Endothelial cell of umbilical vein (primary cell): Measurements from ENCODE around the gene C2CD4D. TPM values are rescaled to one million over a fixed set of nuclear protein-coding genes. Genes with fewer than 3 reads are reported as not detected.

Experiments used
- BruUV-seq: library from RNA; stranded (reverse); fragments of 400-500 nt; replicated peaks from 2 replicates; lab custom pipeline; 2021; lab: Mats Ljungman, UMichigan
- CTCF ChIA-PET: fragments of 300-600, 350-600 bp; sonication (Branson Sonifier 250); formaldehyde crosslinking; loops from one replicate; lab custom pipeline; 2021; ENCODE audit warnings: antibody characterized with exemption, inconsistent platforms; lab: Charles Lee
- POLR2A ChIA-PET: fragments of 300-600, 350-600 bp; sonication (Branson Sonifier 250); formaldehyde crosslinking; loops from one replicate; lab custom pipeline; 2021; ENCODE audit warnings: antibody characterized with exemption, inconsistent platforms; lab: Charles Lee
- DNase-seq: peaks from one replicate; pipeline ENCODE4 v3.0.0-alpha.2; 2011; ENCODE audit warnings: low read depth, low spot score
- FAIRE-seq: peaks from 2 replicates; lab custom pipeline; 2011; peaks lifted over from hg19 to GRCh38; lab: Jason Lieb, UNC
- H2AFZ ChIP-seq: 2 replicates; pipeline ENCODE4 v1.6.0; 2012; ENCODE audit warnings: low read depth, low read length, control low read depth, inconsistent platforms
- H3K27ac ChIP-seq: 2 replicates; pipeline ENCODE4 v1.5.1; 2011; ENCODE audit warnings: low read depth, mild to moderate bottlenecking, control low read depth, low read length, moderate library complexity; ENCODE audit not compliant: insufficient read depth
- H3K27me3 ChIP-seq, 2 experiments: 2 replicates each; pipeline versions ENCODE4 v1.6.0 to v1.6.1; 2011; ENCODE audit warnings: low read length in 2 of 2, mixed read lengths in 1 of 2; ENCODE audit not compliant: control insufficient read depth in 2 of 2, insufficient read depth in 2 of 2
- H3K36me3 ChIP-seq, 2 experiments: 2 replicates in 1 of 2; 3 replicates in 1 of 2; pipeline ENCODE4 v1.5.1; 2011; ENCODE audit warnings: low read length in 2 of 2, mild to moderate bottlenecking in 1 of 2, moderate library complexity in 1 of 2; ENCODE audit not compliant: control insufficient read depth in 2 of 2, insufficient read depth in 2 of 2; ENCODE audit errors: extremely low read depth in 1 of 2
- H3K4me1 ChIP-seq: 3 replicates; pipeline ENCODE4 v1.5.1; 2011; ENCODE audit warnings: mild to moderate bottlenecking, low read length; ENCODE audit not compliant: control insufficient read depth, insufficient read depth; ENCODE audit errors: extremely low read depth
- H3K4me2 ChIP-seq: 2 replicates; pipeline ENCODE4 v1.6.1; 2011; ENCODE audit warnings: low read length, control low read depth, mixed read lengths; ENCODE audit not compliant: insufficient read depth
- H3K4me3 ChIP-seq, 3 experiments: fragments of 200-600 bp in 1 of 3; sonication (generic), shearing (Covaris generic) in 1 of 3; replicated peaks in 1 of 3; 2 replicates each; pipeline ENCODE4 v1.5.1; 2011 to 2016; ENCODE audit warnings: control low read depth in 3 of 3, low read length in 3 of 3, mild to moderate bottlenecking in 2 of 3, inconsistent platforms in 1 of 3, low read depth in 1 of 3, moderate library complexity in 1 of 3; ENCODE audit not compliant: insufficient read depth in 1 of 3
- H3K79me2 ChIP-seq: 2 replicates; pipeline ENCODE4 v1.6.0; 2012; ENCODE audit warnings: low read length, inconsistent platforms; ENCODE audit not compliant: control insufficient read depth, insufficient read depth
- H3K9ac ChIP-seq: replicated peaks from 2 replicates; pipeline ENCODE3; 2011; ENCODE audit warnings: low read length, control low read depth; ENCODE audit not compliant: insufficient read depth; ENCODE audit errors: extremely low read depth
- H3K9me1 ChIP-seq: replicated peaks from 3 replicates; pipeline ENCODE4 v1.6.0; 2011; ENCODE audit warnings: mild to moderate bottlenecking, low read length; ENCODE audit not compliant: control insufficient read depth, insufficient read depth; ENCODE audit errors: extremely low read depth
- H3K9me3 ChIP-seq: replicated peaks from 2 replicates; pipeline ENCODE4 v1.5.1; 2012; ENCODE audit warnings: low read length, inconsistent platforms; ENCODE audit not compliant: control insufficient read depth, insufficient read depth
- H4K20me1 ChIP-seq: replicated peaks from 2 replicates; pipeline ENCODE3; 2011; ENCODE audit warnings: mild to moderate bottlenecking, low read length; ENCODE audit not compliant: control insufficient read depth, insufficient read depth; ENCODE audit errors: extremely low read depth
- CTCF ChIP-seq, 2 donors: IDR thresholded peaks; 1 replicate in 1 of 2; 2 replicates in 1 of 2; pipeline ENCODE4 v1.5.1; 2011; ENCODE audit warnings: low read length in 2 of 2, mild to moderate bottlenecking in 2 of 2, moderate library complexity in 2 of 2, control low read depth in 1 of 2, inconsistent platforms in 1 of 2, low read depth in 1 of 2; ENCODE audit not compliant: insufficient read depth in 1 of 2; ENCODE audit errors: extremely low read depth in 1 of 2
- EZH2 ChIP-seq: IDR thresholded peaks from 2 replicates; pipeline ENCODE4 v1.6.1; 2012; ENCODE audit warnings: borderline replicate concordance, low read depth, mild to moderate bottlenecking, moderate library complexity, low read length, inconsistent platforms; ENCODE audit not compliant: severe bottlenecking
- FOS ChIP-seq: IDR thresholded peaks from 2 replicates; pipeline ENCODE4 v1.6.1; 2011; ENCODE audit warnings: mild to moderate bottlenecking, low read length, moderate library complexity, borderline replicate concordance; ENCODE audit not compliant: insufficient read depth
- GATA2 ChIP-seq: IDR thresholded peaks from 2 replicates; pipeline ENCODE4 v1.7.0; 2011; ENCODE audit warnings: low read depth, mild to moderate bottlenecking, moderate library complexity, mixed read lengths, low read length; ENCODE audit not compliant: insufficient read length, insufficient read depth
- JUN ChIP-seq: IDR thresholded peaks from 2 replicates; pipeline ENCODE4 v1.6.1; 2011; ENCODE audit warnings: borderline replicate concordance, low read depth; ENCODE audit not compliant: insufficient read length, insufficient read depth
- MAX ChIP-seq: IDR thresholded peaks from 2 replicates; pipeline ENCODE4 v1.6.1; 2011; ENCODE audit not compliant: insufficient read depth, insufficient read length
- MYC ChIP-seq: IDR thresholded peaks from one replicate; pipeline ENCODE4 v1.6.1; 2011; ENCODE audit warnings: mild to moderate bottlenecking, low read depth, low read length
- POLR2A ChIP-seq: IDR thresholded peaks from 2 replicates; pipeline ENCODE4 v1.6.1; 2012; ENCODE audit warnings: low read depth, mild to moderate bottlenecking, control low read depth, low read length
- POLR2AphosphoS5 ChIP-seq: IDR thresholded peaks from 2 replicates; pipeline ENCODE4 v1.6.1; 2012; ENCODE audit warnings: low read depth, mild to moderate bottlenecking, control low read depth, low read length, moderate library complexity; ENCODE audit not compliant: insufficient read depth
- dilution Hi-C: fragments of 300-500 bp; cut with MboI; formaldehyde crosslinking; loops from one replicate; pipeline ENCODE4 v1.15.0; 2019; ENCODE audit warnings: low sequenced_read_pairs; ENCODE audit not compliant: extremely low pct_ligation_motif_present
- intact Hi-C: fragments of 100-400 bp; cut with micrococcal nuclease; formaldehyde crosslinking; loops from one replicate; pipeline ENCODE4 v1.10.0; 2022
- polyA plus RNA-seq, 4 experiments: library from polyadenylated mRNA; depleted of rRNA in 3 of 4; stranded (reverse) in 3 of 4; unstranded in 1 of 4; fragments of >200 nt; gene quantifications; 2 replicates each; pipeline versions ENCODE4 v1.2.1 to v1.2.3, GENCODE V29; 2011 to 2012; ENCODE audit warnings: missing spikeins in 1 of 4
- total RNA-seq: library from RNA; stranded (reverse); gene quantifications from 2 replicates; pipeline ENCODE4 v1.2.3, GENCODE V29; 2021

The C2CD4D gene
- total and polyA plus RNA-seq, 2 donors (not counting 3 experiments of a cell fraction or from before 2014, with no cell fraction given): not detected

- Histone ChIP-seq H3K4me1 (peaks cover 12% of the 10 kb centered on the region), H3K27ac (no peak overlapping the region), H3K4me2 (peak overlapping the region; percentile 50), H3K9me1 (no peaks in the 10 kb centered on the region), H3K4me3 (peak overlapping the region in 1 of 3 experiments; percentile 2), H3K27me3 (peaks cover 7 to 9% of the 10 kb centered on the region in 2 experiments), H3K79me2 (no peaks in the 10 kb centered on the region), H3K9me3 (no peaks in the 10 kb centered on the region), H3K9ac (no peak overlapping the region), H4K20me1 (no peaks in the 10 kb centered on the region), H2AFZ (peak overlapping the region; percentile 78), H3K36me3 (no peaks in the 10 kb centered on the region)
- BruUV-seq: no TSS peak
- intact Hi-C loops (loop anchor here (5.0 kb wide), 2 partner anchors 492 to 537 kb away; partner anchors contain the start of gene RFX5), dilution Hi-C loops (no loop called here)
- POLR2A ChIA-PET: no interaction called here
- FAIRE-seq: no peak
- CTCF ChIA-PET: no interaction called here
- no peak for TF ChIP-seq POLR2A
- TF ChIP-seq EZH2: no peak
- no peak for TF ChIP-seq CTCF (IDR thresholded peaks at IDR 0.05; ENCODE audit: extremely low read depth in 1 of 2, insufficient read depth in 1 of 2, low read depth in 1 of 2, low read length in 2 of 2)
- no peak for TF ChIP-seq JUN
- no peak for TF ChIP-seq GATA2
- TF ChIP-seq POLR2AphosphoS5: no peak
- TF ChIP-seq MYC: no peak
- no peak for TF ChIP-seq FOS
- no peak for TF ChIP-seq MAX
- DNase-seq: no peak
These were observed 573 bp downstream of the C2CD4D start for GRCh38 chr1:151839082-151839412.
